HG03045 (cell line): ENCODE measurements around the gene DNASE1L2.

Experiments used
- ATAC-seq: cut with Tn5 transposase; IDR thresholded peaks from one replicate; pipeline ENCODE4 v1.9.1; 2021; ENCODE audit warnings: mild to moderate bottlenecking, moderate library complexity; ENCODE audit not compliant: unreplicated experiment

The DNASE1L2 gene

DNA sequence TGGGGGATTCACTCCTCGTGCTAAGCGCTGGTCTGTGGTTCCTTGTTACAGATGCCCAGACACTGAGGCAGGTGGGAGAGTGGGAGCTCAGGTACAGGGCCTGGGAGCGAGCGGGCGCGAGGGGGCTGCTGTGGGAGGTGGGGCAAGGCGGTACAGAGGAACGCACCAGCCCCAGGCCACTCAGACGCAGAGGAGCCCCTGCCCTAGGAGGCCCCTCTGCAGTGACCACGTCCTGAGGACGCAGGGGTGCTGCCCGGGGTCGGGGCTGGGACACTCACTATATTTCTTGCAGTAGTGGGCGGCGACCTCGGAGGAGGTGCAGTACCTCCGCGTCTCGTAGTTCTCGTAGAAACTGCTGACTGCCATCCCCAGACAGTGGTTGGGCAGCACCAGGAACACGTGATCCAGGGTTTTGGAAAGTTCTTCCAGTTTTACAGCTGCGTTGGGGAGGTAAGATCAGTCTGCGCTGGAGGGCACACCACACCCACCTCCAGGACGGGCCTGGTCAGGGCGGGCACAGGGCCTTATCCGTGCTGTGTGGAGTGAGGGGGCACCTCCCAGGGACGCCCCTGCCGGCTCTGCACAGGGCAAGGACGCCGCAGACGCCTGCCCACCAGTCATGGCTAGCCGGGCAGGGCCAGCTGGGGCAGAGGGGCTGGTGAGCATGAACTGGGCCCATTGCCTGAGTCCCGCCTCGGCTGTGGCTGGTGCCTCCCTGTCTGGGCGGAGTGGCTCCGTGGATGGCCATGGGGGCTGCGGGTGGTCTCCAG lies 47.9 kb downstream of the DNASE1L2 start:
- no peak for ATAC-seq

DNA sequence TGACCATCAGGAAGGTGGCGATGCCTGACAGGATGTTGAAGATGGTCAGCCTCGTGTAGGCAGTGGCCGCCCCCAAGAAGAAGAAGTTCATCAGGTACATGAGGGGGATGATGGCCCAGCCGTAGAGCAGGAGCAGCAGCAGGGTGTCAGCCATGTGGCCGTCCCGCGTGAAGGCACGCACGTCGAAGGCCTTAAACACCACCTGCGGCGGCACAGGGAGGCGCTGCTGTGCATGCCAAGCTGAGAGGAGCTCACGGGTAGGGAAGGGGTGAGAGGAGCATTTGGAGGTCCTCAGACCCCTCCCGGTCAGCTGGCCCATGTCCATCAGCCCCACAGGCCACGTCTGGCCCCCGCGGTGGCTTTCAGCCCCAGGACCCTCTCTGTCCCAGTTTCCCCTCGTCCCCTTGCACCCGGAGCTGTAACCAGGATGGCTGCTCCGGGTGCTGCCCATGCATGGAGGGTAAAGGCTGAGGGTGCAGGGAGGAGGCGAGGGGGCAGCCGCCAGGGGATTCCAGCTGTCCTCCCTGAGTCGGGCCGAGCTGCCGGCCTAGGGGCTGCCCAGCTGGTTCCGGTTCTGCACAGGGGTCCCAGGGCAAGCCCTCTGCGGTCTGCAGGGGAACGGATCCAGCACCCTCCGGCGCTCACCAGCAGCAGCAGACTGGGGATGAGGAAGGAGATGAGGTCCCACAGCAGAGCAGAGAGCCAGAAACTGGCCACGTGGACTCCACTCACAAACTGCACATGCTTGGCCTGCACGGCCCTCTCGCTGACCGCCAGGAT lies 48.7 kb downstream of the DNASE1L2 start:
- ATAC-seq = no peak

DNA sequence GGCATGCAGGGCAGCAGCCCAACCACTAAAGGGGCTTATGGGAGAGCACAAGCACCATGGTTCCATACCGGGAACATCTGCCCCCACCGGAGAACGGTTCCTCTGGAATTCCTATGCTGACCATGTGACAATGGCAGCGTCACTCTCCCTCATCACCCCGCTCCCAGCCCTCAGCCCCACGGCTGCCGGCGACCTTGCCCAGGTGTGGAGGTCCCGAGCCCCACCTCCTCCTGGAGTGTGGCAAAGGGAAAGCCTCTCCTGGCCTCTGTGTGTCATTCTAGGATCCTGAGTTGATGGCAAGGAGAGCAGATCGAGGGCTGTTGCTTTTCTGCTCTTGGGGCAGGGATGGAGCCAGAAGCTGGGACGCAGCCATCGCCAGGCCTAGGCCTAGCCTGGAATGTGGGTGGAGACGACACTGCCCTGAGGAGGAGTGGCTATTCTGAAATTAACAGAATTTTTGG lies 49.5 kb downstream of the DNASE1L2 start:
- no peak for ATAC-seq

DNA sequence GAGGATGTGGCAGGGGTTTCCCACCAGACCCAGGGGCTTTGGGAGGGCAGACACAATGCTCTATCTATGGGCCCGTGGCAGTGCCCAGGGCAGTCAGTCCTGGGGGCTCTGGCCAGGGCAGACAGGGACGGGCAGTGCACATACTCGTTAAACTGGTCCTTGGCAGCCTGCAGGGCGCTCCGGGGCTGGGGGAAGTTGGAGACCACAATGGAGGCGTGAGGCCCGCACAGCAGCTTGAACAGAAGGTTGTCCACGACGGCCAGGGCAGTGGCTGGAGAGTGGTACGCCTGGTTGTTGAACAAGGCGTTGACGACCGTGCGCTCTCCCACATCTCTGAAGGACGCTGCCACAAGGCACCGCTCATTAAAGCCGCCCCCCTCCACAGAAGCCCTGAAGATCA lies 50.3 kb downstream of the DNASE1L2 start:
- no peak for ATAC-seq

DNA sequence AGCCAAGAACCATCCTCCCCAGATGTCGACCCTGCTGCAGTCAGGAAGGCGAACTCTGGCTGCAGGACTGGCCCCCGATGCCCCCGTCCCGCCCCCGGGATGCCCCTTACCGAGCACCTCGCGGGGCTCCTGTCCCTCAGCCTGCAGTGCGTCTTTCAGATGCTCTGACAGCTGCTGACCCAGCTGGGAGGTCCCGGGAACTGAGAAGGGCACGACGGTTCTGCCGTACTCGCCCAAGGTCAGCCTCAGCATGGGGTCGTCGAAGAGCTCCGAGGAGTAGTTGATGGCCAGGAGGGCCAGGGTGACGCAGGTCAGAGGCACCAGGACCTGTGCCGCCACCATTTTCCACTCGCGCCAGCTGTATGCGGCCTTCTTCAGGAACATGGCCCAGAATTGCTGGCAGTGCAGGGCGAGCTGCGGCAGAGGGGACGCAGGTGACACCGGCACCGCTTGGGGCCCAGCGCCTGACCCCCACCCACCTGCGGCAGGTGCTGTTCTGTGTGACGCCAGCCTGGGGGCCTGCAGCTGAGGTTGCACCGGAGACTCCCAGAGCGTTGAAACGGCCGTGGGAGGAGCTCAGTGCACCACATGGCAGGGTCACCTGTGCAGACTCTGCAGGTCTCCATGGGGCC lies 51.8 kb downstream of the DNASE1L2 start:
- no peak for ATAC-seq
